ENCODE results near the gene BPIFB4.
"Not testable (repeated sequence)": the region's sequence is repeated elsewhere in the genome, so short reads cannot be mapped to it uniquely, and the experiment has no call there.

Gene BPIFB4

DNA sequence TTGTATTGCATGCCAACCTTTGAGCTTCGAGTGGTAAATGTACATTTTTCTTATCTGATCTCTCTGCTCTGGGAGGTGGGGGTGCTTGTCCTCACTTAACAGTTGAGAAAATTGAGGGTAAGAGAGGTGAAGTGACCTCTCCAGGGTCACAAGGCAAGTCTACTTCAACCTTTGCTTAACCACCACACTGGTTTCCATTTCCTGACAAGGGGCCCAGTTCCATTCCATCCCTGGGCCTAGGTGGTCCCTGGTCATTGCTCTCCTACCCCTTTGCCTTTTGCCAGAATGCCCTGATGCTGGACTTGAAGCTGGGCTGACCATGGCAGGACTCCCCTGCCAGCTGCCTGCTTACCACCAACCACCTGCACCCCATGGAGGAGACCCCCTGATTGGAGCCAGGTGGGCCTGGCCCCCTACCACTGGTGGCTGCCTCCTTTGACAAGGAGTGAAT lies 35.7 kb upstream of the BPIFB4 start:
- H3K27me3 ChIP-seq (ENCODE audit: control insufficient read depth, insufficient read depth, low read length): no peaks in the 10 kb centered on the region
- H3K9me3 ChIP-seq (ENCODE audit: control insufficient read depth, low read depth, low read length): no peaks in the 10 kb centered on the region
- no peaks in the 10 kb centered on the region for H3K4me1 ChIP-seq (ENCODE audit: control insufficient read depth, low read depth, low read length)
- no peak overlapping the region for H3K9ac ChIP-seq (ENCODE audit: low read length)
- no peak overlapping the region for H3K27ac ChIP-seq (ENCODE audit: low read length)
- H3K36me3 ChIP-seq (ENCODE audit: control insufficient read depth, low read depth, low read length): no peaks in the 10 kb centered on the region
- H3K4me3 ChIP-seq (ENCODE audit: low read length): no peak overlapping the region

DNA sequence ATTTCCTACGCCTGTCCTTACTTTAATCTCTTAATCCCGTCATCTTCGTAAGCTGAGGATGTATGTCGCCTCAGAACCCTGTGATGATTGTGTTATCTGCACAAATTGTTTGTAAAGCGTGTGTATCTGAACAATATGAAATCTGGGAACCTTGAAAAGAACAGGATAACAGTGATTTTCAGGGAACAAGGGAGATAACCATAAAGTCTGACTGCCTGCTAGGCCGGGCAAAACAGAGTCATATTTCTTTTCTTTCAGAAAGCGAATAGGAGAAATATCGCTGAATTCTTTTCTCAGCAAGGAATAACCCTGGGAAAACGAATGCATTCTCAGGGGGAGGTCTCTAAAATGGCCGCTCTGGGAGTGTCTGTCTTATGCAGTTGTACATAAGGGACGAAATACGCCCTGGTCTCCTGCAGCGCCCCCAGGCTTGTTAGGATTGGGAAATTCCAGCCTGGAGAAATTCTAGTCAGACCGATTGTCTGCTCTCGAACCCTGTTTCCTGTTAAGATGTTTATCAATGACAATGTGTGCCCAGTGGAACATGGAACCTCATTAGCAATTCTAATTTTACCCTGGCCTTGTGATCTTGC lies 34.2 kb upstream of the BPIFB4 start:
- H3K27ac ChIP-seq (ENCODE audit: low read length); H3K9ac ChIP-seq (ENCODE audit: low read length); H3K9me3 ChIP-seq (ENCODE audit: control insufficient read depth, low read depth, low read length); H3K4me3 ChIP-seq (ENCODE audit: low read length); H3K27me3 ChIP-seq (ENCODE audit: control insufficient read depth, insufficient read depth, low read length); H3K36me3 ChIP-seq (ENCODE audit: control insufficient read depth, low read depth, low read length); H3K4me1 ChIP-seq (ENCODE audit: control insufficient read depth, low read depth, low read length): not testable (repeated sequence)

DNA sequence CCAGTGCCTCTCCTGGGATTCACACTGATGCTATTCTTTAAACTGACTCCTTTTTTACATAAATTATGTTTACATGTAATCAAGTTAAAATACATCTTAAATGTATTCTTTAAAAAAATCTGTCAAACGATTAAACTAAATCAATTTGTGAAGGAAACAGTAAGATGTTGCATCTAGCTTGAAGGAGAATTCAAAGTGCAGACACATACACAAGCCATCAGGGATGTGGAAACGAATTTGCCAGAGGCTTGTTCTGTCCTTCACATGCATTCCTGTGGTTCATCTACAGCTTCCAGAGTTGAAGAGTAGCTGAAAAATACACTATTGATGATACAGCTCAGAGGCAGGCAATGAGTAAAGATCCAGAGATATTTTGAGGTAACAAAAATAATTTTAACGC lies 33.0 kb upstream of the BPIFB4 start:
- no peaks in the 10 kb centered on the region for H3K27me3 ChIP-seq (ENCODE audit: control insufficient read depth, insufficient read depth, low read length)
- H3K36me3 ChIP-seq (ENCODE audit: control insufficient read depth, low read depth, low read length): no peaks in the 10 kb centered on the region
- no peaks in the 10 kb centered on the region for H3K4me1 ChIP-seq (ENCODE audit: control insufficient read depth, low read depth, low read length)
- no peak overlapping the region for H3K4me3 ChIP-seq (ENCODE audit: low read length)
- no peak overlapping the region for H3K27ac ChIP-seq (ENCODE audit: low read length)
- no peaks in the 10 kb centered on the region for H3K9me3 ChIP-seq (ENCODE audit: control insufficient read depth, low read depth, low read length)
- H3K9ac ChIP-seq (ENCODE audit: low read length): no peak overlapping the region

DNA sequence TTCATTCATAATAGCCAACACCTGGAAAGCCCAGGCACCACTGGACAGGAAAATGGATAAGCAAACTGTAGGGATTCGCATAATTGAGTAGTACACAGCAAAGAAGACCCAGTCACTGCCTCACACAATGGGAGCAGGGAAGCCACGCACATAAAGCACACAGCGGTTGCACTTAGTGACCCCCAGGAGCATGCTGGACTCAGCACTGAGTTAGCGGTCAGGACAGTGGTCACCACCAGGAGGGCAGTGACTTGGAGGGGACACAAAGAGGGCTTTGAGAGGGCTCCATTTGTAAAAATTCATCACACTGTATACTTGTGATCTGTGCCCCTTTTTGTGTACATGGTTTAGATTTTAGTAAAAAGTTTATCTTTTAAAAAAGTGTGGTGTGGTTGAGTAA lies 28.1 kb upstream of the BPIFB4 start:
- no peaks in the 10 kb centered on the region for H3K36me3 ChIP-seq (ENCODE audit: control insufficient read depth, low read depth, low read length)
- no peak overlapping the region for H3K9ac ChIP-seq (ENCODE audit: low read length)
- no peaks in the 10 kb centered on the region for H3K4me1 ChIP-seq (ENCODE audit: control insufficient read depth, low read depth, low read length)
- H3K4me3 ChIP-seq (ENCODE audit: low read length): no peak overlapping the region
- no peaks in the 10 kb centered on the region for H3K27me3 ChIP-seq (ENCODE audit: control insufficient read depth, insufficient read depth, low read length)
- no peak overlapping the region for H3K27ac ChIP-seq (ENCODE audit: low read length)
- H3K9me3 ChIP-seq (ENCODE audit: control insufficient read depth, low read depth, low read length): no peaks in the 10 kb centered on the region

DNA sequence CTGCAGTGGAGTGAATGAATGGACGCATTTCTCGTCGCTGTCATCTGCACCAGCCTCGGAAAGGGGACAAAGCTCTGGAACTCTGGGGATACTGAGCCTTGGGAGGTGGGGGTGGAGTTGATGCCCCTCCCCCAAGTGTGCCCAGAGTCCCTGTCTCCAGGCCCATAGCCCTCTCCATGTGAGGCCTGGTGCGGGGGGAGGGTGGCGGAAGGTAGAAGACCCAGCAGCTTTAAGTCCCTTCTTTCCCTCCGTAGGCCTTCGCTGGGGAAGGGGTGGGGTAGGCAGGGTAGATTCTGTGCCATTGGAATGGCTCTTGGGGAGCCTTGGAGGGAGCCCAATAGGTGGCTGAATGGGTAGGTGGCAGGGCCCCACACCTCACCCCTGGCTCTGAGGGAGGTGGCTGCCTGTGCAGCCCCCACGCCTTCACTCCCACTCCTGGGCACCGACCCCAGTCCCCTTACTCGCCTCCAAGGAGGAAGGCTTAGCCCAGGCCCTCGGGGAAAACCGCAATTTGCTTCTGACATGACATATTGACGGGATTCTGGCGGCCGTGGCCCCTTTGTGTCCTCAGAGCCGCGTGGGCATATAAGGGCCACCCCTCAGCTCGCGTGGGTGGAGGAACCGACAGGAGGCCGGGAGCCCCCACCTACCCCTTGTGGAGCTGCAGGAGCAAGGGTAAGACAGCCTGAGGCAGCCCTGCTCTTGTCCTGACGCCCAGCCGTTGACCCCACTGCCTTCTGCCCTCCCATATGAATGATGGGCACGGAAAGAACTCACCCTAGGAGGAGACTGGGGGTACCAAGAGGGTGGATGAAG lies 25.9 kb upstream of the BPIFB4 start, which contains the start of gene BPIFB3:
BPIFB3 (plus strand) TSS at position 613 of the 816 bp plus-strand sequence. CDS start 1,533 bp downstream, outside the sequence.
- H3K9me3 ChIP-seq (ENCODE audit: control insufficient read depth, low read depth, low read length): no peaks in the 10 kb centered on the region
- no peaks in the 10 kb centered on the region for H3K36me3 ChIP-seq (ENCODE audit: control insufficient read depth, low read depth, low read length)
- no peaks in the 10 kb centered on the region for H3K27me3 ChIP-seq (ENCODE audit: control insufficient read depth, insufficient read depth, low read length)
- H3K27ac ChIP-seq (ENCODE audit: low read length): no peak within 1 kb of the TSS
- no peak within 1 kb of the TSS for H3K4me3 ChIP-seq (ENCODE audit: low read length)
- no peaks in the 10 kb centered on the region for H3K4me1 ChIP-seq (ENCODE audit: control insufficient read depth, low read depth, low read length)
- no peak within 1 kb of the TSS for H3K9ac ChIP-seq (ENCODE audit: low read length)

DNA sequence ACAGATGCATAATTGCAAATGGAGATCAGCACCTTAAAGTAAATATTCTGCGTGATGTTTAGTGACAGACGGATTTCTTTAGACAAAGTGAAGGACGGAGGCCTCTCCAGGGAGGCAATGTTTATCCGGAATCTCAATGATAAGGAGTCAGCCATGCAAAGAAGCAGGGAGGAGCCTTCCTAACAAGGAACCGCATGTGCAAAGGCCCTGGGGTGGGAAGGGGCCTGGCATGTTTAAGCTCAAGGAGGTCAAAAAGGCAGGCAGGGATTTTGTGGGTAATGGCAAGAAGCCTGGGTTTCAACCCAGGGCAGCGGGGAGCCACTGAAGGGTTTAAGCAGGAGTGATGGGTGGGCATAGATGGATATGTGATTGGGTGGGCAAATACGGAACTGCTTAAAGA lies 25.1 kb upstream of the BPIFB4 start:
- Histone ChIP-seq H3K27ac (ENCODE audit: low read length) (no peak overlapping the region), H3K9me3 (ENCODE audit: control insufficient read depth, low read depth, low read length) (no peaks in the 10 kb centered on the region), H3K4me3 (ENCODE audit: low read length) (no peak overlapping the region), H3K4me1 (ENCODE audit: control insufficient read depth, low read depth, low read length) (no peaks in the 10 kb centered on the region), H3K9ac (ENCODE audit: low read length) (no peak overlapping the region), H3K36me3 (ENCODE audit: control insufficient read depth, low read depth, low read length) (no peaks in the 10 kb centered on the region), H3K27me3 (ENCODE audit: control insufficient read depth, insufficient read depth, low read length) (no peaks in the 10 kb centered on the region)

DNA sequence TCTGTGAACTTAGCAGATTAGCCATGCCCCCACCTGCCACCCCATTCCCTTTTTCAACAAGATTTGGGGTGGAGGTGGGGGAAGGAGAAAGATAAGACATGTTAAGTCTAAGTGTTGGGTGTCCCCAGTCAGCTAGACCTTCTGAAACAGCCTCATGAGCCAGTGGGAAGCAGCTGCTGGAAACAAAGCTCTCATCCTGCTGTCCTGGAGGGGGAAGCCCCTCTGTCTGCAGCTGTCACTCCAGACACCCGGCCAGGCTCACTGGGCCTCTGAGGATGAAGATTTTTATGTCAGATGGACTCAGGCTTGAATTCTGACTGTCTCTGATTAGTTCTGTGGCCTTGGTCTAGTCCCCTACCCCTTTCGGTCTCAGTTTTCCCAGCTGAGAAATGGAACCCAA lies 24.7 kb upstream of the BPIFB4 start:
- Histone ChIP-seq H3K36me3 (ENCODE audit: control insufficient read depth, low read depth, low read length) (no peaks in the 10 kb centered on the region), H3K27ac (ENCODE audit: low read length) (no peak overlapping the region), H3K9ac (ENCODE audit: low read length) (no peak overlapping the region), H3K27me3 (ENCODE audit: control insufficient read depth, insufficient read depth, low read length) (no peaks in the 10 kb centered on the region), H3K9me3 (ENCODE audit: control insufficient read depth, low read depth, low read length) (no peaks in the 10 kb centered on the region), H3K4me3 (ENCODE audit: low read length) (no peak overlapping the region), H3K4me1 (ENCODE audit: control insufficient read depth, low read depth, low read length) (no peaks in the 10 kb centered on the region)

DNA sequence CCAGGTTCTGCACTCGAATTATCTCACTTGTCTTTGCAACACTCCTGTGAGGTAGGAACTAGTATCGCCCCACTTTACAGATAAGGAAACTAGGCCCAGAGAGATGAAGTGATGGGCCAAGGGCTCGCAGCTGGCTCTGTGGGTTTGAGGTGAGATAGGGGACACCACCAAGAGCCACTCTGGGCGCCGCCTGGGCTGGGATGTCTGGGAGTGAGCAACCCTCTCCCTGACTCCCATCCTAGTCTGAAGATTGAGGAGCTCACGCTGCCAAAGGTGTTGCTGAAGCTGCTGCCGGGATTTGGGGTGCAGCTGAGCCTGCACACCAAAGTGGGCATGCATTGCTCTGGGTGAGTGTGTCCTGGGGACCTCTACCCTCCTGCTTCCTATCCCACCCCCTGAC lies 20.3 kb upstream of the BPIFB4 start:
- no peak overlapping the region for H3K9ac ChIP-seq (ENCODE audit: low read length)
- no peaks in the 10 kb centered on the region for H3K4me1 ChIP-seq (ENCODE audit: control insufficient read depth, low read depth, low read length)
- H3K27me3 ChIP-seq (ENCODE audit: control insufficient read depth, insufficient read depth, low read length): no peaks in the 10 kb centered on the region

DNA sequence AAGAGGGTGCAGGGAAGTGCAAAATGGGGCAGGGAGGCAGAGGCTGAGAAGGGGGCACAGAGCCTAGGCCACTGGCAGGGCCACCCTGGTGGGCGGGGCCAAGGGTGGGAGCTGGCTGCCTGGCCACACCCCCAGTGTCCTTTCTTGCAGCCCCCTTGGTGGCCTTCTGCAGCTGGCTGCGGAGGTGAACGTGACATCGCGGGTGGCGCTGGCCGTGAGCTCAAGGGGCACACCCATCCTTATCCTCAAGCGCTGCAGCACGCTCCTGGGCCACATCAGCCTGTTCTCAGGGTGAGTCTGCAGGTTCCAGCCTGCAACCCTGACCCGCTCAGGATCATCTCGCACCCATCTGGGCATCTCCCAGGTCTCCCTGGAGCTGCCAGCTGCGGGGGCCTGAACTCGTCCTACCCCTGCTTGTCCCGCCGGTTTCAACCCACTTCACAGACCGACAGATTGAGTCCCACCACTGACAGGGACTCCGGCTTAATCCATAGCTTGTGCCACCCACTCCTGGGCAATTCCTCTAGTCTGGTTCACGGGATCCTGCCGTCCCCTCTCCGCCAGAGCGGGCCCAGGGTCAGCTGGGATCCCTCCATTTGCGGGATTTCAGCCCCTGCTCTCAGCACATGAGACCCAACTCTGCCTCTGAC lies 19.6 kb upstream of the BPIFB4 start:
- no peaks in the 10 kb centered on the region for H3K4me1 ChIP-seq (ENCODE audit: control insufficient read depth, low read depth, low read length)
- no peak overlapping the region for H3K4me3 ChIP-seq (ENCODE audit: low read length)
- no peaks in the 10 kb centered on the region for H3K27me3 ChIP-seq (ENCODE audit: control insufficient read depth, insufficient read depth, low read length)
- no peaks in the 10 kb centered on the region for H3K36me3 ChIP-seq (ENCODE audit: control insufficient read depth, low read depth, low read length)
- no peak overlapping the region for H3K27ac ChIP-seq (ENCODE audit: low read length)
- H3K9ac ChIP-seq (ENCODE audit: low read length): no peak overlapping the region
- H3K9me3 ChIP-seq (ENCODE audit: control insufficient read depth, low read depth, low read length): no peaks in the 10 kb centered on the region

More for the DNA sequence above, 20.3 kb upstream of the BPIFB4 start:
- Histone ChIP-seq H3K9me3 (ENCODE audit: control insufficient read depth, low read depth, low read length) (no peaks in the 10 kb centered on the region), H3K36me3 (ENCODE audit: control insufficient read depth, low read depth, low read length) (no peaks in the 10 kb centered on the region), H3K4me3 (ENCODE audit: low read length) (no peak overlapping the region), H3K27ac (ENCODE audit: low read length) (no peak overlapping the region)

DNA sequence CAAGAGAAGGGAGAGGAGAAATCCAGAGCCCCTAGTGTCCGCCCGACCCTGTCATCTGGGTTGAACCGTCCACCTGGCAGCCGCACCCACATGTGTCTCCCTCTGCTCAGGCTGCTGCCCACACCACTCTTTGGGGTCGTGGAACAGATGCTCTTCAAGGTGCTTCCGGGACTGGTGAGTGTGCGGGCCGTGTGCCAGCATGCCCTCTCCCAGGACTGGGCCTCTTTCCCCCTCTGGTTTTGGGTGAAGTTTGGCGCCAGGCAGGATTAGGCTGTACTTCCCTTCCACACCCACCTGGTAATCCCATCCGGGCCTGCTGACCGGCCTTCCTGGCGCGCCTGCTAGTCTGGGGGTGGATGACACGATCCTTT lies 17.8 kb upstream of the BPIFB4 start:
- H3K4me3 ChIP-seq (ENCODE audit: low read length): no peak overlapping the region
- no peak overlapping the region for H3K27ac ChIP-seq (ENCODE audit: low read length)

DNA sequence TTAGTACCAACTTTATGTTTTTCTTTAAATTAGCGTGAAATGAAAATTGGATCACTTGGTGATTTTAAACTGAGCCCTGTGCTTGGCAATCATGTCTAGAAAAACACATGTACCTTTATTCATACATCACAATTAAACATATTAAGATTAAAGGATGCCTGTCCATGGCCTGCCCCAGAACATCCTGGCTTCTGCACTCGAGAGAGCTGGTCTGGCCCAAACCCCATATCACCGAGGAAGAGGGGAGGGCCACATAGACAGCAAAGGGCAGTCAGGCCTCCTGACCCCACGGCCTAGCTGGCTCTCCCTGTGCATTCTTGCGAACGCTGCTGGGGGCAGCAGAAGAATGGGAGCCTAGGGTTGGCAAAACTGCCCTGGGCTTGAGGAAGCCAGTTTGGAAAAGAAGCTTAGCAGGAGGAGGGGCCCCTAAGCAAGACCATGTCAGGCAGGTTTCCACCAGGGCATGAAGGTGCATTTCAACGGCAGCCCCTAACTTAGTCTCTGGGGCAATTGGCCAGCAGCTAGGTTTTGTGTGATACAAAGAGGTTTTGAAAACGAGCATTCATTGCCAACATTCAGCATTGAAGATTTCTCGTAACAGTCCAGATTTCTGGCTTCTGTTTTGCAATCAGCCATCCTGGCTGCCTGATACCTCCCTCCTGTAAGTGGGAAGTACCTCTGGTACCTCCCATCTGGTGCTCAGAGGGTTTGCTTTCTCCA lies 17.2 kb upstream of the BPIFB4 start:
- Histone ChIP-seq H3K4me1 (ENCODE audit: control insufficient read depth, low read depth, low read length) (no peaks in the 10 kb centered on the region), H3K27me3 (ENCODE audit: control insufficient read depth, insufficient read depth, low read length) (no peaks in the 10 kb centered on the region), H3K27ac (ENCODE audit: low read length) (no peak overlapping the region), H3K36me3 (ENCODE audit: control insufficient read depth, low read depth, low read length) (no peaks in the 10 kb centered on the region), H3K9me3 (ENCODE audit: control insufficient read depth, low read depth, low read length) (no peaks in the 10 kb centered on the region), H3K9ac (ENCODE audit: low read length) (no peak overlapping the region), H3K4me3 (ENCODE audit: low read length) (no peak overlapping the region)

More for the DNA sequence above, 17.8 kb upstream of the BPIFB4 start:
- Histone ChIP-seq H3K4me1 (ENCODE audit: control insufficient read depth, low read depth, low read length) (no peaks in the 10 kb centered on the region), H3K36me3 (ENCODE audit: control insufficient read depth, low read depth, low read length) (no peaks in the 10 kb centered on the region), H3K9ac (ENCODE audit: low read length) (no peak overlapping the region), H3K9me3 (ENCODE audit: control insufficient read depth, low read depth, low read length) (no peaks in the 10 kb centered on the region), H3K27me3 (ENCODE audit: control insufficient read depth, insufficient read depth, low read length) (no peaks in the 10 kb centered on the region)
